WTC11 (cell line): ENCODE measurements around the gene PTCHD4. TPM values are rescaled to one million over a fixed set of nuclear protein-coding genes. Genes with fewer than 3 reads are reported as not detected.

Experiments used
- ATAC-seq: fragments of 200-7000 bp; cut with Tn5 transposase; 2 replicates; pipeline ENCODE4 v1.10.0; 2021; ENCODE audit warnings: mild to moderate bottlenecking, moderate library complexity
- CTCF ChIA-PET: fragments of 300-600 bp; sonication (Branson Sonifier 250); formaldehyde crosslinking; loops from one replicate; lab custom pipeline; 2021; ENCODE audit warnings: antibody characterized with exemption; lab: Charles Lee
- POLR2A ChIA-PET: fragments of 350-600 bp; sonication (Branson Sonifier 250); formaldehyde crosslinking; loops from one replicate; lab custom pipeline; 2021; ENCODE audit warnings: antibody characterized with exemption; lab: Charles Lee
- DNase-seq: peaks from one replicate; pipeline ENCODE4 v3.0.0; 2021; ENCODE audit warnings: low spot score
- H3K27ac Mint-ChIP-seq: 2 replicates; pipeline ENCODE4 v1.8.0; 2021; ENCODE audit warnings: mixed read lengths
- H3K27me3 Mint-ChIP-seq: 2 replicates; pipeline ENCODE4 v1.8.0; 2021; ENCODE audit warnings: low read depth, mild to moderate bottlenecking, moderate library complexity, mixed read lengths
- H3K36me3 Mint-ChIP-seq: 2 replicates; pipeline ENCODE4 v1.8.0; 2021; ENCODE audit warnings: mixed read lengths
- H3K4me1 Mint-ChIP-seq: 2 replicates; pipeline ENCODE4 v1.8.0; 2022; ENCODE audit warnings: mixed read lengths
- H3K4me3 Mint-ChIP-seq: 2 replicates; pipeline ENCODE4 v1.8.0; 2021; ENCODE audit warnings: mild to moderate bottlenecking, moderate library complexity, mixed read lengths
- H3K9me3 Mint-ChIP-seq: 2 replicates; pipeline ENCODE4 v1.8.0; 2021; ENCODE audit warnings: mixed read lengths
- E2F4 ChIP-seq: sonication (generic); formaldehyde crosslinking; IDR thresholded peaks from 2 replicates; pipeline ENCODE4 v1.8.1; 2022; ENCODE audit warnings: low read depth, mild to moderate bottlenecking, moderate library complexity, missing genetic modification reagents, borderline replicate concordance
- ERG ChIP-seq: fragments of 250-450 bp; sonication (Bioruptor Pico); IDR thresholded peaks from 2 replicates; pipeline ENCODE4 v1.8.0; 2021; ENCODE audit warnings: mild to moderate bottlenecking
- FOXJ3 ChIP-seq: sonication (generic); formaldehyde crosslinking; IDR thresholded peaks from 2 replicates; pipeline ENCODE4 v1.9.0; 2021; ENCODE audit warnings: missing genetic modification reagents, mild to moderate bottlenecking, borderline replicate concordance
- HMGXB4 ChIP-seq: sonication (generic); formaldehyde crosslinking; IDR thresholded peaks from 2 replicates; pipeline ENCODE4 v1.8.1; 2023; ENCODE audit warnings: mild to moderate bottlenecking, moderate library complexity, missing genetic modification reagents
- IRF1 ChIP-seq: sonication (generic); formaldehyde crosslinking; IDR thresholded peaks from 2 replicates; pipeline ENCODE4 v1.8.0; 2023; ENCODE audit warnings: missing genetic modification reagents
- MXD4 ChIP-seq: fragments of 250-450 bp; sonication (Bioruptor Pico); IDR thresholded peaks from 2 replicates; pipeline ENCODE4 v1.8.0; 2021; ENCODE audit warnings: mild to moderate bottlenecking, moderate library complexity, borderline replicate concordance
- NFATC4 ChIP-seq: fragments of 250-450 bp; sonication (Bioruptor Pico); IDR thresholded peaks from 2 replicates; pipeline ENCODE4 v1.9.0; 2021; ENCODE audit warnings: mild to moderate bottlenecking
- NFYB ChIP-seq: sonication (generic); formaldehyde crosslinking; conservative IDR thresholded peaks from 2 replicates; pipeline ENCODE4 v1.8.0; 2022; ENCODE audit warnings: low read depth, missing genetic modification reagents
- USF2 ChIP-seq: sonication (generic); formaldehyde crosslinking; IDR thresholded peaks from 2 replicates; pipeline ENCODE4 v1.8.1; 2023; ENCODE audit warnings: mild to moderate bottlenecking, missing genetic modification reagents, moderate library complexity
- ZBTB21 ChIP-seq: sonication (generic); formaldehyde crosslinking; IDR thresholded peaks from 2 replicates; pipeline ENCODE4 v1.8.1; 2023; ENCODE audit warnings: mild to moderate bottlenecking, missing genetic modification reagents, borderline replicate concordance
- ZNF219 ChIP-seq: sonication (generic); formaldehyde crosslinking; IDR thresholded peaks from 2 replicates; pipeline ENCODE4 v1.8.0; 2023; ENCODE audit warnings: missing genetic modification reagents, mild to moderate bottlenecking, borderline replicate concordance
- ZNF416 ChIP-seq: fragments of 250-450 bp; sonication (Bioruptor Pico); IDR thresholded peaks from 2 replicates; pipeline ENCODE4 v1.9.0; 2021; ENCODE audit warnings: mild to moderate bottlenecking, inconsistent platforms
- total RNA-seq: library from RNA; stranded (reverse); gene quantifications from 3 replicates; pipeline ENCODE4 v1.2.3, GENCODE V29; 2021
- TF ChIP-seq, protein P1 (sequence below): fragments of 250-450 bp; sonication (Bioruptor Pico); IDR thresholded peaks from 2 replicates; pipeline ENCODE4 v1.9.0; 2021; ENCODE audit warnings: mild to moderate bottlenecking, borderline replicate concordance
- TF ChIP-seq, protein P2 (sequence below): fragments of 250-450 bp; sonication (Bioruptor Pico); IDR thresholded peaks from 2 replicates; pipeline ENCODE4 v2.1.2; 2022; ENCODE audit warnings: mild to moderate bottlenecking, moderate library complexity

PTCHD4 gene
- total RNA-seq, 1 experiment from 2014 or later, result 1.6 TPM

DNA sequence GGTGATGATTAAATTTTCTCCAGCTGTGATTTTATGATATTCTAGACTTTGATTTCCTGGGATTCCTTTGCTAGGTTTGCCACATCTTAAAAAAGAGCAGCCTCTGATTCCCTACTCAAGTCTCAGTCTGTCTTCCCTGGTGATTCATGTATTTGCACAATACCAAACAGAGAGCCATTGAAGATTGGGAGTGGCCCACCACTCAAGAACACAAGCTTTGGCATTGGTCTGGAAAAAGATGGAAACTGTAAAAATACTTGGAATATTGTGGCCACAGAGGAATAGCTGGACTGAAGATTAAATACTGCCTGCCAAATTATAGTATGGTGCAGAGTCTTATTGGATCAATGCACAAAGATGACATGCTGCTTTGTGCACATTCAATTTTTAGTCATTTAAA, 32.9 kb downstream of the PTCHD4 start (continued):
- no peak for TF ChIP-seq HMGXB4
- no peak for TF ChIP-seq ZNF219 (CRISPR knock-in tag)
- no peak for TF ChIP-seq USF2 (CRISPR knock-in tag)
- no peak for TF ChIP-seq FOXJ3 (CRISPR knock-in tag)
- TF ChIP-seq ZBTB21, result no peak
- TF ChIP-seq MXD4 (CRISPR knock-in tag), result no peak
- no peak for TF ChIP-seq NFATC4 (CRISPR knock-in tag)
- no peak for TF ChIP-seq ERG
- TF ChIP-seq ZNF416 (CRISPR knock-in tag), result no peak

DNA sequence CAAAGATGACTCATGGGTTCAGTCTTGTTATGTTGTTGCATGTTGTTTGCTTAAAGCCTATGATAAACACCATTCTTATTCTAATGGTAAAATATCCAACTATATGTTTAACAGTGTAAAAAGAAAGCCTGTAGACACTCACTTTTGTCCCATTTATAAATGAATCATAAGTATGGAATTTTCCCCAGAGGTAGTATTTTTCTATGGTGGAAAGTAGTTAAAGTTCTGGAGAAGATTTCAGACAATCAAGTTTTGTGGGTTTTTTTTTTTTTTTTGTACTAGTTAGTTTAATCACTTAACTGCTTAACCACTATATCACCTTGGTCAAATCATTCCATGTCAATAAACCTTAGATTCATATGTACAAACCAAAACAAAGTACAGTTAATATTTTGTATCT, 35.8 kb downstream of the PTCHD4 start:
- CTCF ChIA-PET, result no interaction called here
- no peak overlapping the region for H3K4me3 Mint-ChIP-seq
- H3K27ac Mint-ChIP-seq, result no peak overlapping the region
- ATAC-seq (no peak), DNase-seq (no peak)
- no peak for TF ChIP-seq IRF1 (CRISPR knock-in tag)
- TF ChIP-seq, protein P1, sequence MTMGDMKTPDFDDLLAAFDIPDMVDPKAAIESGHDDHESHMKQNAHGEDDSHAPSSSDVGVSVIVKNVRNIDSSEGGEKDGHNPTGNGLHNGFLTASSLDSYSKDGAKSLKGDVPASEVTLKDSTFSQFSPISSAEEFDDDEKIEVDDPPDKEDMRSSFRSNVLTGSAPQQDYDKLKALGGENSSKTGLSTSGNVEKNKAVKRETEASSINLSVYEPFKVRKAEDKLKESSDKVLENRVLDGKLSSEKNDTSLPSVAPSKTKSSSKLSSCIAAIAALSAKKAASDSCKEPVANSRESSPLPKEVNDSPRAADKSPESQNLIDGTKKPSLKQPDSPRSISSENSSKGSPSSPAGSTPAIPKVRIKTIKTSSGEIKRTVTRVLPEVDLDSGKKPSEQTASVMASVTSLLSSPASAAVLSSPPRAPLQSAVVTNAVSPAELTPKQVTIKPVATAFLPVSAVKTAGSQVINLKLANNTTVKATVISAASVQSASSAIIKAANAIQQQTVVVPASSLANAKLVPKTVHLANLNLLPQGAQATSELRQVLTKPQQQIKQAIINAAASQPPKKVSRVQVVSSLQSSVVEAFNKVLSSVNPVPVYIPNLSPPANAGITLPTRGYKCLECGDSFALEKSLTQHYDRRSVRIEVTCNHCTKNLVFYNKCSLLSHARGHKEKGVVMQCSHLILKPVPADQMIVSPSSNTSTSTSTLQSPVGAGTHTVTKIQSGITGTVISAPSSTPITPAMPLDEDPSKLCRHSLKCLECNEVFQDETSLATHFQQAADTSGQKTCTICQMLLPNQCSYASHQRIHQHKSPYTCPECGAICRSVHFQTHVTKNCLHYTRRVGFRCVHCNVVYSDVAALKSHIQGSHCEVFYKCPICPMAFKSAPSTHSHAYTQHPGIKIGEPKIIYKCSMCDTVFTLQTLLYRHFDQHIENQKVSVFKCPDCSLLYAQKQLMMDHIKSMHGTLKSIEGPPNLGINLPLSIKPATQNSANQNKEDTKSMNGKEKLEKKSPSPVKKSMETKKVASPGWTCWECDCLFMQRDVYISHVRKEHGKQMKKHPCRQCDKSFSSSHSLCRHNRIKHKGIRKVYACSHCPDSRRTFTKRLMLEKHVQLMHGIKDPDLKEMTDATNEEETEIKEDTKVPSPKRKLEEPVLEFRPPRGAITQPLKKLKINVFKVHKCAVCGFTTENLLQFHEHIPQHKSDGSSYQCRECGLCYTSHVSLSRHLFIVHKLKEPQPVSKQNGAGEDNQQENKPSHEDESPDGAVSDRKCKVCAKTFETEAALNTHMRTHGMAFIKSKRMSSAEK (CRISPR knock-in tag), result no peak
- no peak for TF ChIP-seq E2F4 (CRISPR knock-in tag)
- no peak for TF ChIP-seq NFYB
- TF ChIP-seq, protein P2, sequence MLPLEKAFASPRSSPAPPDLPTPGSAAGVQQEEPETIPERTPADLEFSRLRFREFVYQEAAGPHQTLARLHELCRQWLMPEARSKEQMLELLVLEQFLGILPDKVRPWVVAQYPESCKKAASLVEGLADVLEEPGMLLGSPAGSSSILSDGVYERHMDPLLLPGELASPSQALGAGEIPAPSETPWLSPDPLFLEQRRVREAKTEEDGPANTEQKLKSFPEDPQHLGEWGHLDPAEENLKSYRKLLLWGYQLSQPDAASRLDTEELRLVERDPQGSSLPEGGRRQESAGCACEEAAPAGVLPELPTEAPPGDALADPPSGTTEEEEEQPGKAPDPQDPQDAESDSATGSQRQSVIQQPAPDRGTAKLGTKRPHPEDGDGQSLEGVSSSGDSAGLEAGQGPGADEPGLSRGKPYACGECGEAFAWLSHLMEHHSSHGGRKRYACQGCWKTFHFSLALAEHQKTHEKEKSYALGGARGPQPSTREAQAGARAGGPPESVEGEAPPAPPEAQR (CRISPR knock-in tag), result no peak
- H3K4me1 Mint-ChIP-seq, result peaks cover 36% of the 10 kb centered on the region
- H3K36me3 Mint-ChIP-seq, result peaks cover 32% of the 10 kb centered on the region
- H3K9me3 Mint-ChIP-seq, result peaks cover 18% of the 10 kb centered on the region
- peaks cover 10% of the 10 kb centered on the region for H3K27me3 Mint-ChIP-seq
- POLR2A ChIA-PET, result no interaction called here
